Suprapubic skin (tissue), 4 donors: ENCODE results near the gene MRFAP1L1. TPM values are rescaled to one million over a fixed set of nuclear protein-coding genes. Genes with fewer than 3 reads are reported as not detected.

Source experiments
- DNase-seq, 2 donors: peaks; one replicate each; pipeline ENCODE4 v3.0.0-alpha.2; 2019; ENCODE audit warnings: low spot score in 2 of 2
- H3K27ac ChIP-seq: fragments of 200-600 bp; sonication (generic); one replicate; pipeline ENCODE4 v1.5.1; 2019
- H3K27me3 ChIP-seq: fragments of 200-600 bp; sonication (generic); one replicate; pipeline ENCODE4 v1.5.1; 2019
- H3K36me3 ChIP-seq: fragments of 200-600 bp; sonication (generic); one replicate; pipeline ENCODE4 v1.5.1; 2019
- H3K4me1 ChIP-seq: fragments of 200-600 bp; sonication (generic); one replicate; pipeline ENCODE4 v1.5.1; 2019
- H3K4me3 ChIP-seq: fragments of 200-600 bp; sonication (generic); one replicate; pipeline ENCODE4 v1.5.1; 2019; ENCODE audit warnings: mild to moderate bottlenecking
- H3K9me3 ChIP-seq: fragments of 200-600 bp; sonication (generic); one replicate; pipeline ENCODE4 v1.5.1; 2019
- EP300 ChIP-seq: sonication (generic); formaldehyde crosslinking; IDR thresholded peaks from one replicate; pipeline ENCODE4 v1.6.1; 2017; ENCODE audit warnings: antibody characterized with exemption
- POLR2A ChIP-seq, 2 donors: fragments of 450-650 bp; IDR thresholded peaks; one replicate each; pipeline ENCODE4 v1.6.1; 2017; ENCODE audit warnings: antibody characterized with exemption in 2 of 2, mild to moderate bottlenecking in 2 of 2, moderate library complexity in 2 of 2
- POLR2AphosphoS5 ChIP-seq, 3 donors: sonication (generic); formaldehyde crosslinking; IDR thresholded peaks; one replicate each; pipeline ENCODE4 v1.6.1; 2017; ENCODE audit warnings: antibody characterized with exemption in 3 of 3
- WGBS: methylation state at CpG from one replicate; pipeline ENCODE4 v1.1.5; 2018; 5-methylcytosine and 5-hydroxymethylcytosine counted together
- total RNA-seq, 4 donors: library from RNA; depleted of rRNA; stranded (reverse); fragments of >200 nt; gene quantifications; one replicate each; pipeline ENCODE4 v1.1.0, GENCODE V29; 2016
- TF ChIP-seq, protein P1 (sequence below), 2 donors: fragments of 200-600 bp in 1 of 2; fragments of 450-650 bp in 1 of 2; sonication (generic) in 1 of 2; IDR thresholded peaks; one replicate each; pipeline ENCODE4 v1.5.1; 2016 to 2019; ENCODE audit warnings: antibody characterized with exemption in 2 of 2, mild to moderate bottlenecking in 1 of 2, moderate library complexity in 1 of 2

The MRFAP1L1 gene
- total RNA-seq, 4 donors from 2014 or later = 40.6 to 63.4 (median 53.4) TPM

DNA sequence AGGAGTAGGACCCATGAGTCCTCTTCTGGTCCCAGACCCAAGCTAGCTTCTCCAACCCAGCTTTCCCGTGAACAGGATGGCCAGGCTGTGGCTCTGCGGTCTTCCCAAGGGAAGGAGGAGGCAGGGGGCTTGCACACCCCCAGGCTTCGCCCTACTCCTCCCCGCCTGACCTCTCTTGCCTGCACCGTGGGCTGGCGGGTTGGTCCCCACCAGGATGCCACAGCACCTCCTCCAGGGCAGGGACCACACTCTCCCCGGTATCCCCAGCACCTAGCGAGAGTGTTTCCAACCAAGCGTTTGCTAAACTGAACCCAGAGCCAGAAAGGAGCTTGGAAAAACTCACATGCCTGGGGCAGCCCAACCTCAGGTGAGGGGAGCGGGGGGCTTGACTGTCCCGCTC lies 25.0 kb downstream of the MRFAP1L1 start:
- TF ChIP-seq POLR2AphosphoS5 (IDR thresholded peaks at IDR 0.05) (no peak), POLR2A (IDR thresholded peaks at IDR 0.05) (no peak)
- TF ChIP-seq, protein P1, sequence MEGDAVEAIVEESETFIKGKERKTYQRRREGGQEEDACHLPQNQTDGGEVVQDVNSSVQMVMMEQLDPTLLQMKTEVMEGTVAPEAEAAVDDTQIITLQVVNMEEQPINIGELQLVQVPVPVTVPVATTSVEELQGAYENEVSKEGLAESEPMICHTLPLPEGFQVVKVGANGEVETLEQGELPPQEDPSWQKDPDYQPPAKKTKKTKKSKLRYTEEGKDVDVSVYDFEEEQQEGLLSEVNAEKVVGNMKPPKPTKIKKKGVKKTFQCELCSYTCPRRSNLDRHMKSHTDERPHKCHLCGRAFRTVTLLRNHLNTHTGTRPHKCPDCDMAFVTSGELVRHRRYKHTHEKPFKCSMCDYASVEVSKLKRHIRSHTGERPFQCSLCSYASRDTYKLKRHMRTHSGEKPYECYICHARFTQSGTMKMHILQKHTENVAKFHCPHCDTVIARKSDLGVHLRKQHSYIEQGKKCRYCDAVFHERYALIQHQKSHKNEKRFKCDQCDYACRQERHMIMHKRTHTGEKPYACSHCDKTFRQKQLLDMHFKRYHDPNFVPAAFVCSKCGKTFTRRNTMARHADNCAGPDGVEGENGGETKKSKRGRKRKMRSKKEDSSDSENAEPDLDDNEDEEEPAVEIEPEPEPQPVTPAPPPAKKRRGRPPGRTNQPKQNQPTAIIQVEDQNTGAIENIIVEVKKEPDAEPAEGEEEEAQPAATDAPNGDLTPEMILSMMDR (IDR thresholded peaks at IDR 0.05) = no peak
- no peaks in the 10 kb centered on the region for H3K36me3 ChIP-seq
- no peak overlapping the region for H3K27ac ChIP-seq
- H3K4me1 ChIP-seq = peaks cover 9% of the 10 kb centered on the region
- 83% methylated on average over 7 of the region's 11 CpGs for WGBS
- H3K9me3 ChIP-seq = no peaks in the 10 kb centered on the region
- no peaks in the 10 kb centered on the region for H3K27me3 ChIP-seq
- DNase-seq = no peak
- H3K4me3 ChIP-seq = no peak overlapping the region

DNA sequence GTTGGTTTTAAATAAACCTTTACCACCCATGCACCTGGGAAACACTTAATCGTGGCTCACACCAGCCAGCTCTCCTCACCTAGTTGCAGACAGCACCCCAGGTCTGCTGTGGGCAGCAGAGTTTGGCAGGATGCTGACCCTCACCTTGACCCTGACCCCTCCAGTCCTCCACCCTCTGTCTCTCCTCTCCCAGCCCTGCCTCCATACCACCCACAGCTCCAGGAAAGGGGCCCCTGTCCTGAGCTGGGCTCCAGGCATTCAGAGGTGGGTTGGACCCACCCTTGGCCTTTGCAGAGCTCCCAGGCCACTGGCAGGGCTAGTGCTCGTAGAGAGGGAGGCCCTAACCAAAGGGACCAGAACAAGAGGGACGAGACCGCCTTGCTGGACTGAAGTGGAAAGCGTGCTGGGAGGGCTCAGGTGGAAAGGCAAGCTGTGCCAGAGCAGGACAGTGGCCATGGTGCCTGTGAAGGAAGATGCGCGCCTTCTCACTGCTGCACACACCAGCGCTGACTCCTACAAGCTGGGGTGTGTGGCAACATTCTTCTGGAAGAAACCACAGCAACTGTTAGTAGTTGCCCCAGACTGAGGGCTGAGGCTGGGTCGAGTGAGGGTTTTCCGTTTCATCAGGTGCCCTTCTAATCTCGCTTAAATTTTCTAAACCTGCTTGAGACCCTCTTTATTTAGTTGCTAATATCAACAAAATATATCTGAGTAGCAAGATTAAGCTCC lies 26.6 kb downstream of the MRFAP1L1 start:
- Histone ChIP-seq H3K4me1 (no peaks in the 10 kb centered on the region), H3K9me3 (no peaks in the 10 kb centered on the region), H3K4me3 (no peak overlapping the region), H3K27ac (no peak overlapping the region), H3K27me3 (no peaks in the 10 kb centered on the region), H3K36me3 (no peaks in the 10 kb centered on the region)
- TF ChIP-seq POLR2A (IDR thresholded peaks at IDR 0.05) (no peak), POLR2AphosphoS5 (IDR thresholded peaks at IDR 0.05) (no peak), EP300 (no peak)
- TF ChIP-seq, protein P1 (IDR thresholded peaks at IDR 0.05) = no peak
- 84% methylated on average over 11 of the region's 11 CpGs for WGBS
- no peak for DNase-seq

DNA sequence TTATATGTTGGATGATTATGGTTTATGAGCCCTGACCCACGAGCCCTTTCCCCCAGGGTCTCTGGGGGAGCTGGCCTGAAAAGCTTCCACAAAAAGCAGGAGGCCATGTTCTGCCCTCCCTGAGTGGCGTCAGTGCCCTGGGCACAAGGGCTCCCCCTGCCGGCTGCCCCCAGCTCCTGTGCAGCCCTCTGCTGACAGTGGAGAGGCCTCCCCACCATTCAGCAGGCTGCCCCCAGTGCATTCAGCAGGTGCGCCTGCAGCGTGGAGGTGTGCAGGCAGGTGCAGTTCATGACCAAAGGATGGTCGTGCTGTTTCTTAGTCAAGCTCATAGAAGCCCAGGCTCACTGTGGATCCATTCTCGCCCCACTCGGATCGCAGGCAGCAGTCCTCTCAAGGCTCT lies 28.5 kb downstream of the MRFAP1L1 start:
- H3K27me3 ChIP-seq = no peaks in the 10 kb centered on the region
- H3K27ac ChIP-seq = no peak overlapping the region
- no peak for DNase-seq
- H3K4me1 ChIP-seq = peaks cover 12% of the 10 kb centered on the region
- 68% methylated on average over 3 of the region's 9 CpGs for WGBS
- no peak for TF ChIP-seq POLR2AphosphoS5 (IDR thresholded peaks at IDR 0.05)
- TF ChIP-seq, protein P1 (IDR thresholded peaks at IDR 0.05) = no peak
- no peak for TF ChIP-seq POLR2A (IDR thresholded peaks at IDR 0.05)
- no peak for TF ChIP-seq EP300
- no peaks in the 10 kb centered on the region for H3K36me3 ChIP-seq
- H3K4me3 ChIP-seq = no peak overlapping the region
- no peaks in the 10 kb centered on the region for H3K9me3 ChIP-seq

DNA sequence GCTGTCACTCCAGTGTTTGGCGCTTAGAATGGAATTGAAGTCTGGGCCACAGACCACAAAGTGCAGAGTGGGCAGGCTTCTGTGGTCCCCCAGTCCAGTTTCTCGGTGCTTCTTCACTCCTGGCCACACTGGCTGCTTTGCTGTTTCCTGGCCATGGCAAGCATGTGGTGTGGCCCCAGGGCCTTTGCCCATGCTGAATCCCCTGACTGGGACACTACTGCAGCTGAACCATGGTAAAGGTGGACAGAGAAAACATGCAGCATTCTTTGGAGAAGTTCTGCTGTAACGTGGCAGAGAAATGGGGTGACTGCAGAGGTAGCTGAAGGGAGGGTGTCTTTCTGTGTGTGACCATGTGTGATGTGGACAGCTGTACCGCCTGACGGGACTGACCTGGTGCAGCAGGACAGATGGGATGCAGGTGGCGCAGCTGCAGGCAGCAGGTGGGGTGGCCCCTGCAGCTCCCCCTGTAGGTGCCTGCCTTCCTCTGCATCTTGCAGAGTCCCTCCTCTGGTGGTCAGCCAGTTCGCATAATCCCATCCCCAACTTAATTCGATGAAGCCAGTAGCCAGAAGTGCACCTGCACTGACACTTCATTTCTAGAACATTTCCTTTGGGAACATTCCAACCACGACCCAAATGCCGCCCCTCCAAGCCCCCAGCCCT lies 29.2 kb downstream of the MRFAP1L1 start:
- Histone ChIP-seq H3K4me3 (no peak overlapping the region), H3K36me3 (no peaks in the 10 kb centered on the region), H3K4me1 (peaks cover 19% of the 10 kb centered on the region), H3K27me3 (no peaks in the 10 kb centered on the region), H3K27ac (no peak overlapping the region), H3K9me3 (no peaks in the 10 kb centered on the region)
- 90% methylated on average over 10 of the region's 10 CpGs for WGBS
- TF ChIP-seq, protein P1 (IDR thresholded peaks at IDR 0.05) = no peak
- no peak for TF ChIP-seq POLR2A (IDR thresholded peaks at IDR 0.05)
- no peak for TF ChIP-seq POLR2AphosphoS5 (IDR thresholded peaks at IDR 0.05)
- TF ChIP-seq EP300 = no peak
- no peak for DNase-seq

DNA sequence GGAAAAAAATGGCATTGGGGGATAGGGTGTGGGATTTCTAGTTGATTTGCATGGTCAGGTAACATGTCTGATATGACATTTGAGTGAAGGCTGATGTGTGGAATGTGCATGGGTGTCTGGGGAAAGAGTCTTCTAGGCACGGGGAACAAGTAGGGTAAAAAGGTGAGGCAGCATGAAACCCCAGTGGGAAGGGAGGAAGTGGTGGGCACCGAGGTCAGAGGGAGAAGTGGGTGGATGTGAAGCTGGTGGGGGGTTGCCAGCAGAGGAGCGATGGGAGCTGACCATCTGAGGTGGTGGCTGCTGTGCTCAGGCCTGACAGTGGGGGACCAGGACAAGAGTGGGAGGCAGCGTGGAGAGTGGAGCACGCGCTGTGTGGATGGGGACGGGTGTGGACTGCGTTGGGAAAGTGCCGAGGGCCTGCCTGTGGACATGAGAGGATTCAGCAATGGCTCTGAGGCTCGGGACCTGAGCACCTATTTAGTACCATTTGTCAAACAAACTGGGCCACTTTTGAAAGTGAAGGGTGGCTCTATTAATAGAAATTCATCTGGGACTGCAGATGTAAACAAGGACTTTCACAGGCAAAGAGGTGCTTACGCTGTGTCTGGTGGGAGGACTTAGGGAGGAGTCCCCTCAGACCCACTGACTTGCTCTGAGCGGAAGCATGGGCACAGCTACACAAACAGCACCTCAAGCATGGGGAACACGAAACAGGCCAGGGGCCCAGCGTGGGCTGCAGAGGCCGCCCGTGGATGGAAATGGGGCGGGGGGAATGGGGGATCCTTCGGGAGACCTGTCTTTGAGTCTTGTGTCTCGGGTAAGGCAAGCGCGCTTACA lies 32.7 kb downstream of the MRFAP1L1 start:
- H3K27me3 ChIP-seq = no peaks in the 10 kb centered on the region
- WGBS = 93% methylated on average over 21 of the region's 21 CpGs
- H3K4me1 ChIP-seq = peaks cover 41% of the 10 kb centered on the region
- no peaks in the 10 kb centered on the region for H3K36me3 ChIP-seq
- no peak overlapping the region for H3K4me3 ChIP-seq
- H3K9me3 ChIP-seq = no peaks in the 10 kb centered on the region
- H3K27ac ChIP-seq = no peak overlapping the region
- no peak for DNase-seq
- TF ChIP-seq POLR2A (IDR thresholded peaks at IDR 0.05) (no peak), EP300 (no peak), POLR2AphosphoS5 (IDR thresholded peaks at IDR 0.05) (no peak)
- TF ChIP-seq, protein P1 (IDR thresholded peaks at IDR 0.05) = no peak
